ENCODE results near the gene ZNF732. TPM values are rescaled to one million over a fixed set of nuclear protein-coding genes. Genes with fewer than 3 reads are reported as not detected.

ZNF732 gene
- 11.8 TPM for polyA plus RNA-seq (2013, experiment 1 of 2)
- 11.6 TPM for polyA plus RNA-seq (2013, experiment 2 of 2)

- peak within 1 kb of the TSS; percentile 99 for H3K56ac ChIP-seq (ENCODE audit: low read length)
- no peak within 1 kb of the TSS for H4K5ac ChIP-seq (ENCODE audit: low read length)
- no peak within 1 kb of the TSS for H2AK5ac ChIP-seq (ENCODE audit: low read length)
- H3K79me1 ChIP-seq (ENCODE audit: low read length): peaks cover 6% of the 10 kb centered on the region
- H3K27me3 ChIP-seq (ENCODE audit: insufficient read depth, low read length, poor library complexity): no peaks in the 10 kb centered on the region
- H3K36me3 ChIP-seq (ENCODE audit: control insufficient read depth, insufficient read depth, low read length): peaks cover 3% of the 10 kb centered on the region
- H3K27ac ChIP-seq (ENCODE audit: low read depth, low read length): peak within 1 kb of the TSS; percentile 72
- H3K9ac ChIP-seq (ENCODE audit: low read length): peak within 1 kb of the TSS; percentile 98
- H3K23ac ChIP-seq (ENCODE audit: low read length): peak within 1 kb of the TSS; percentile 94
- peak within 1 kb of the TSS; percentile 81 for H4K8ac ChIP-seq (ENCODE audit: low read depth, low read length)
- no CpG with 5 or more reads among the region's 53 CpGs for WGBS (ENCODE audit: extremely low coverage, insufficient coverage, low lambda C conversion rate)
- peak within 1 kb of the TSS; percentile 62 for H3K4me3 ChIP-seq (ENCODE audit: low read length)
- DNase-seq: peak; percentile 99
- H3K4me1 ChIP-seq (ENCODE audit: control insufficient read depth, low read depth, low read length): peaks cover 5% of the 10 kb centered on the region
- H3K79me2 ChIP-seq (ENCODE audit: control insufficient read depth, insufficient read depth, low read length): peaks cover 36% of the 10 kb centered on the region
- peak within 1 kb of the TSS; percentile 68 for H3K4me2 ChIP-seq (ENCODE audit: low read length)
- peak within 1 kb of the TSS; percentile 1 for H3K4ac ChIP-seq (ENCODE audit: low read depth, low read length)
- no peak within 1 kb of the TSS for H2BK15ac ChIP-seq (replicated peaks; ENCODE audit: low read depth)
- H2BK5ac ChIP-seq (ENCODE audit: low read length): peak within 1 kb of the TSS; percentile 29
- peak within 1 kb of the TSS; percentile 82 for H3K18ac ChIP-seq (ENCODE audit: low read length)
- H2BK120ac ChIP-seq (ENCODE audit: low read depth, low read length): no peak within 1 kb of the TSS
Observed at GRCh38 chr4:304969-305680, at the start of gene ZNF732. Gene ZNF732, minus strand, starts transcription at chr4:305474. Its CDS starts 164 bp downstream, at chr4:305310.

- H3K36me3 ChIP-seq (ENCODE audit: control insufficient read depth, insufficient read depth, low read length): peaks cover 4% of the 10 kb centered on the region
- H3K18ac ChIP-seq (ENCODE audit: low read length): no peak overlapping the region
- H4K8ac ChIP-seq (ENCODE audit: low read depth, low read length): no peak overlapping the region
- H2BK120ac ChIP-seq (ENCODE audit: low read depth, low read length): no peak overlapping the region
- H3K4me2 ChIP-seq (ENCODE audit: low read length): no peak overlapping the region
- peak; percentile 26 for DNase-seq
- peaks cover 15% of the 10 kb centered on the region for H3K79me1 ChIP-seq (ENCODE audit: low read length)
- H3K56ac ChIP-seq (ENCODE audit: low read length): no peak overlapping the region
- H2BK5ac ChIP-seq (ENCODE audit: low read length): no peak overlapping the region
- H2BK15ac ChIP-seq (replicated peaks; ENCODE audit: low read depth): no peak overlapping the region
- no peak overlapping the region for H3K23ac ChIP-seq (ENCODE audit: low read length)
- no peak overlapping the region for H3K9ac ChIP-seq (ENCODE audit: low read length)
- H3K27me3 ChIP-seq (ENCODE audit: insufficient read depth, low read length, poor library complexity): no peaks in the 10 kb centered on the region
- H3K4me1 ChIP-seq (ENCODE audit: control insufficient read depth, low read depth, low read length): peaks cover 2% of the 10 kb centered on the region
- H3K27ac ChIP-seq (ENCODE audit: low read depth, low read length): no peak overlapping the region
- H3K79me2 ChIP-seq (ENCODE audit: control insufficient read depth, insufficient read depth, low read length): peaks cover 45% of the 10 kb centered on the region
- H2AK5ac ChIP-seq (ENCODE audit: low read length): no peak overlapping the region
- no peak overlapping the region for H3K4me3 ChIP-seq (ENCODE audit: low read length)
- WGBS (ENCODE audit: extremely low coverage, insufficient coverage, low lambda C conversion rate): no CpG with 5 or more reads among the region's 4 CpGs
- no peak overlapping the region for H4K5ac ChIP-seq (ENCODE audit: low read length)
- no peak overlapping the region for H3K4ac ChIP-seq (ENCODE audit: low read depth, low read length)
Observed at GRCh38 chr4:340011-340410, 34.7 kb upstream of the ZNF732 start.

DNA sequence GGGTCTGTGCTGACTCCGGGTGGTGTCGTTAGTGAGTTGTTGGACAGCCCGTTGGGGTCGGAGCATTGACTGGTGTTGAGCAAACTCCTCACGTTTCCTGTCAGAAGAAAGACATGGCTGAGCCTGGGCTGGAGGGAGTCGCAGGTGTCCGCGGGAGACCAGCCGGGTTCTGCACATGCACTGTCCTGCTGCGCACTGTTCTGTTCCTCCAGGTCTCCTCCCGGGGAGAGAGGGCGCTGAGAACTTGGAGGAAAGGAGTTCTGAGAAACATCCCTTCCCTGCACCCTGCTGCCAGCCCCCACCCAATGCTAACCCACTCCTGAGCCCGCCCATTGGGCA lies 33.5 kb upstream of the ZNF732 start:
- Histone ChIP-seq H3K27me3 (ENCODE audit: insufficient read depth, low read length, poor library complexity) (no peaks in the 10 kb centered on the region), H3K4me1 (ENCODE audit: control insufficient read depth, low read depth, low read length) (peaks cover 2% of the 10 kb centered on the region)
- DNase-seq: peak; percentile 6

DNA sequence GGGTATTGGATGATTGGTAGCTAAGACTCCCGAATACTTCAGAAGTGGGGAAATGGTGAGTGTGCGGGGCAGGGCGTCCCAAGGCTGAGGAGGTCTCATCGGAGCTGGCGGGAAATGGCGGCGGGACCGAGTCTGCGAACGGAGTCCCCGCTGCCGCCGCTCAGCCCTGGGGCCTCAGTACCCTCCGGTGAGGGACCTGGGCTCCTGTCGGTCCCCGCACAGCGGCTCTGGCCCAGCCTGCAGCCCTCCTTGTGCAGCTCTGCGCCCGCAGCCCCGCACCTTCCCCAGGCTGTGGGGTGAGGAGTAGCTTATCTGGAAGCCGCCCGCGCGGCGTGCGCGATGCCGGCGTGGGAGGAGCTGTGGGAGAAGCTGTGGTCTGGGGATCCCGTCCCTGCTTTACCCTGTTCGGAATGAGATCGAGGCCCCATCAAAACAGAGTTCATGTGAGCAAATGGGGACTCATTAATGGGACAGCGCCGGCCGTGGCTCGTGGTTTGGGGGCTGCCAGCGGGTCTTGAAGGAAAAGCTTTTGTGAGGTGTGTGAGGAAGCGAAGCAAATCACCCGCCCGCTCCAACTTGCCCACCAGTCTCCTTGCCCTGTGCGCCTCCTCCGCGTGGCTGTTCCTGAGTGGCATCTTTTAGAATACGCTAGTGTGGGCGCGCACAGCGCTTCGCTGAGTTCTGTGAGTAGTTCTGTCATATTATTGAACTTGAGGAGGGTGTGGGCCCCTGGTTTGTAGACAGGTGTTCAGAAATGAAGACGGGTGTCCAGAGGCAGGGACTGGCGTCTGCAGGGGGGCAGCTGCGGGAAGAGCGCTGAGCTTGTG lies 32.9 kb upstream of the ZNF732 start:
- H2BK15ac ChIP-seq (replicated peaks; ENCODE audit: low read depth): no peak overlapping the region
- H3K36me3 ChIP-seq (ENCODE audit: control insufficient read depth, insufficient read depth, low read length): peaks cover 2% of the 10 kb centered on the region
- WGBS (ENCODE audit: extremely low coverage, insufficient coverage, low lambda C conversion rate): no CpG with 5 or more reads among the region's 52 CpGs
- no peaks in the 10 kb centered on the region for H3K27me3 ChIP-seq (ENCODE audit: insufficient read depth, low read length, poor library complexity)
- no peak for DNase-seq
- no peak overlapping the region for H3K18ac ChIP-seq (ENCODE audit: low read length)
- no peak overlapping the region for H4K8ac ChIP-seq (ENCODE audit: low read depth, low read length)
- peak overlapping the region; percentile 38 for H3K4ac ChIP-seq (ENCODE audit: low read depth, low read length)
- H3K56ac ChIP-seq (ENCODE audit: low read length): peak overlapping the region; percentile 97
- no peak overlapping the region for H3K23ac ChIP-seq (ENCODE audit: low read length)
- H2AK5ac ChIP-seq (ENCODE audit: low read length): no peak overlapping the region
- peaks cover 15% of the 10 kb centered on the region for H3K79me1 ChIP-seq (ENCODE audit: low read length)
- H3K9ac ChIP-seq (ENCODE audit: low read length): peak overlapping the region; percentile 96
- peak overlapping the region; percentile 64 for H3K4me2 ChIP-seq (ENCODE audit: low read length)
- no peak overlapping the region for H2BK5ac ChIP-seq (ENCODE audit: low read length)
- no peak overlapping the region for H2BK120ac ChIP-seq (ENCODE audit: low read depth, low read length)
- H3K4me1 ChIP-seq (ENCODE audit: control insufficient read depth, low read depth, low read length): peaks cover 2% of the 10 kb centered on the region
- peaks cover 44% of the 10 kb centered on the region for H3K79me2 ChIP-seq (ENCODE audit: control insufficient read depth, insufficient read depth, low read length)
- H3K27ac ChIP-seq (ENCODE audit: low read depth, low read length): no peak overlapping the region
- peak overlapping the region; percentile 92 for H3K4me3 ChIP-seq (ENCODE audit: low read length)
- no peak overlapping the region for H4K5ac ChIP-seq (ENCODE audit: low read length)

More for the DNA sequence above, 33.5 kb upstream of the ZNF732 start:
- Histone ChIP-seq H3K4me2 (ENCODE audit: low read length) (peak overlapping the region; percentile 64), H3K27ac (ENCODE audit: low read depth, low read length) (no peak overlapping the region), H3K56ac (ENCODE audit: low read length) (peak overlapping the region; percentile 97), H3K4ac (ENCODE audit: low read depth, low read length) (no peak overlapping the region), H3K36me3 (ENCODE audit: control insufficient read depth, insufficient read depth, low read length) (peaks cover 2% of the 10 kb centered on the region), H3K4me3 (ENCODE audit: low read length) (peak overlapping the region; percentile 92), H3K9ac (ENCODE audit: low read length) (peak overlapping the region; percentile 96), H3K79me2 (ENCODE audit: control insufficient read depth, insufficient read depth, low read length) (peaks cover 45% of the 10 kb centered on the region), H2BK120ac (ENCODE audit: low read depth, low read length) (no peak overlapping the region), H4K5ac (ENCODE audit: low read length) (no peak overlapping the region), H4K8ac (ENCODE audit: low read depth, low read length) (no peak overlapping the region), H2AK5ac (ENCODE audit: low read length) (no peak overlapping the region), H3K79me1 (ENCODE audit: low read length) (peaks cover 15% of the 10 kb centered on the region), H2BK5ac (ENCODE audit: low read length) (no peak overlapping the region), H3K23ac (ENCODE audit: low read length) (no peak overlapping the region), H2BK15ac (replicated peaks; ENCODE audit: low read depth) (no peak overlapping the region), H3K18ac (ENCODE audit: low read length) (no peak overlapping the region)
- WGBS (ENCODE audit: extremely low coverage, insufficient coverage, low lambda C conversion rate): no CpG with 5 or more reads among the region's 13 CpGs

DNA sequence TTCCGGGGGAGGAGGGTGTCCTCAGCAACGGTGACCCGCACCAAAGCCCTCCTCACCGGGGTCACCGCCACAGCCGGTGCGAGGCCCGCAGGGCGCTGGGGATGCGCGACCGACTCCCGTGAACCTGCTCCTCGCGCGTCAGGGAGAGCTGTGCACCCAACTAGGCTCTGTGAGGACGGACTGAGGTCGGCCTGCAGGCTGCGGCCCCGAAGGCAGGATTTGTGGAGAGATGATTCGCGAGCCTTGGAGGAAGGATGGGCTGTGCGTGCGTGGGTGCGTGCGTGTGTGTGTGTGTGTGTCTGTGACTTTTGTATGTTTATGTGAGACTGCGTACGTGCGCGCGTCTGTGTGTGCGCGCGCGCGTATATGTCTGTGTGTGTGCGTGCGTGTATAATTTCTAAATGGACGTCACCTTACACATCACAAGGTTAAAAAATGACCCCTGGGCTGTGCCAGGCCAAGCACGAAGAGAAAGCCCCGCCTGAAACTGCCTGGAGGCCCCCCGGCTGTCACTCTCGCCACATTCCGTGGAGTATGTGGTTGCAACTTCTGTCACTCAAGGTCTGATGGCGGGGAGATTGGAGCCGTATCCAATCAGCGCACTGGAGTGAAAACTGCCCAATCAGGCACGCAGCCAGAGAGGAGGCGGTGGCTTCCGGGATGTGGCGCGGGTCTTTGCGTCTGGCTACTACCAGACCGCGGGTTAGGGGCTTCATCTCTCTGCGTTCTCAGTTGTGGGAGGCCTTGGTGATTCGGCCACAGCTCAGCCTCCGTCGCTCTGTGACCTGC lies 32.1 kb upstream of the ZNF732 start, which contains the start of gene ZNF141:
ZNF141 (plus strand) TSS at position 672 of the 789 bp plus-strand sequence. CDS start 170 bp downstream, outside the sequence.
- Histone ChIP-seq H2BK15ac (replicated peaks; ENCODE audit: low read depth) (no peak within 1 kb of the TSS), H2AK5ac (ENCODE audit: low read length) (no peak within 1 kb of the TSS), H3K27ac (ENCODE audit: low read depth, low read length) (no peak within 1 kb of the TSS), H3K23ac (ENCODE audit: low read length) (peak within 1 kb of the TSS; percentile 45), H3K56ac (ENCODE audit: low read length) (peak within 1 kb of the TSS; percentile 97), H3K79me1 (ENCODE audit: low read length) (peaks cover 12% of the 10 kb centered on the region), H3K18ac (ENCODE audit: low read length) (peak within 1 kb of the TSS; percentile 77), H2BK5ac (ENCODE audit: low read length) (no peak within 1 kb of the TSS), H3K36me3 (ENCODE audit: control insufficient read depth, insufficient read depth, low read length) (peaks cover 2% of the 10 kb centered on the region), H3K4me3 (ENCODE audit: low read length) (peak within 1 kb of the TSS; percentile 92), H3K4ac (ENCODE audit: low read depth, low read length) (peak within 1 kb of the TSS; percentile 49), H2BK120ac (ENCODE audit: low read depth, low read length) (no peak within 1 kb of the TSS), H3K27me3 (ENCODE audit: insufficient read depth, low read length, poor library complexity) (no peaks in the 10 kb centered on the region), H3K4me2 (ENCODE audit: low read length) (peak within 1 kb of the TSS; percentile 97), H3K4me1 (ENCODE audit: control insufficient read depth, low read depth, low read length) (peaks cover 2% of the 10 kb centered on the region), H4K5ac (ENCODE audit: low read length) (no peak within 1 kb of the TSS), H3K79me2 (ENCODE audit: control insufficient read depth, insufficient read depth, low read length) (peaks cover 40% of the 10 kb centered on the region), H3K9ac (ENCODE audit: low read length) (peak within 1 kb of the TSS; percentile 96), H4K8ac (ENCODE audit: low read depth, low read length) (no peak within 1 kb of the TSS)
- DNase-seq: peak; percentile 99
- no CpG with 5 or more reads among the region's 59 CpGs for WGBS (ENCODE audit: extremely low coverage, insufficient coverage, low lambda C conversion rate)

Measured in mesendoderm (in vitro differentiated cells).